ENCODE measurements around the gene PCSK2.
"Not testable (repeated sequence)": the region's sequence is repeated elsewhere in the genome, so short reads cannot be mapped to it uniquely, and the experiment has no call there.

Gene PCSK2

DNA sequence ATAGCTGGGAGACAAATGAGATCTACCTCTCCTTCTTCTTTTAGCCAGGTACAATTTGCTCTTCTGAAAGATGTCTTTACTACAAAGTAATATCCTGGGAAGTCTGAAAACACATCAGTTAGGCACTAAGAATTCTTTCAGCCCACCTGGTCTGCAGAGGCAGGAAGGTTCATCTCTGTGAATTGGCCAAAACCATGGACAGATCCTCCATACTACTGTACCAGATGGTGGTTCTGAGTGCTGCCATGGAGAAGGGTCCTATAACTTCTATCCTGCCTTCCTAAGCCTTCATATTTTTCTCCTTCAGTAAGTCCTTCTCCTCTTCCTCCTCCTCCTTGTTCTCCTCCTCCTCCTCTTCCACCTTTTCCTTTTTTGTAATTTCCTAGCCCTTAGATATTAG is 11.7 kb upstream of the PCSK2 start:
- TF ChIP-seq TAF1 (IDR thresholded peaks at IDR 0.05; ENCODE audit: borderline replicate concordance, low read depth, low read length), result no peak
- TF ChIP-seq POLR2A (IDR thresholded peaks at IDR 0.05; ENCODE audit: low read depth, low read length), result no peak
- DNase-seq (ENCODE audit: insufficient read length) (no peak), FAIRE-seq (no peak)

DNA sequence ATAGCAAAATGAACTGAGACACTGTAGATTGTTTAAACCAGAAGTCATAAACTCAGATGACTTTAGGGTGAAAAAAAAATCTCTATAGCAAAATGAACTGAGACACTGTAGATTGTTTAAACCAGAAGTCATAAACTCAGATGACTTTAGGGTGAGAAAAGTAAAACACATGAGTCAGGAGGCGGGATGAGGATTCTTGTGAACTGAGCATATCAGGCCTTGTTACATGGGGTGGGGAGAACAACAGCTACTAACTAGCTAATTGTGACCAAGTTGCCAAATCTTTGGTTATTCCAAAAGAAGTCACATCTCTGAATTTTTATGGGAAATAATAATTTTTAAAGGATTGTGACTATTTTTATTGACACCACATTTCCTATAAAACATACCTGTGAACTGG is 7.0 kb upstream of the PCSK2 start:
- DNase-seq (ENCODE audit: insufficient read length); FAIRE-seq: not testable (repeated sequence)

DNA sequence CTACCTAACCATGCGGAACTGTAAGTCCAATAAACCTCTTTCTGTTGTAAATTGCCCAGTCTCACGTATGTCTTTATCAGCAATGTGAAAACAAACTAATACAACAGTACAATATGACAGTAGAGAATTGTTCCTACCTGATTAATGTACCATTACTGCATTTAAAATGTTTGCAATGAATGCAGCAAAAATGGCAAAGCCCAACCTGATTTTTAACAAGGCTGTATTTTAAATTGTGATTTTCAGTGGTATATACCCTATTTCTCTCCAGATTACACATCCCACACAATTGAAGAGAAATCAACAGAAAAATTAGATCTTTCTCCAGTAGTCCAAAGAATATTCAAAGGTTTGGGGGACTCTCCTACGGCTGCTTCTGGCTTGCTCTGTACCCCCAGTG is 3.3 kb upstream of the PCSK2 start:
- FAIRE-seq (no peak), DNase-seq (ENCODE audit: insufficient read length) (no peak)
- TF ChIP-seq POLR2AphosphoS5 (IDR thresholded peaks at IDR 0.05; ENCODE audit: low read depth, low read length) (no peak), TAF1 (IDR thresholded peaks at IDR 0.05; ENCODE audit: borderline replicate concordance, low read depth, low read length) (no peak), POLR2A (IDR thresholded peaks at IDR 0.05; ENCODE audit: low read depth, low read length) (no peak)

DNA sequence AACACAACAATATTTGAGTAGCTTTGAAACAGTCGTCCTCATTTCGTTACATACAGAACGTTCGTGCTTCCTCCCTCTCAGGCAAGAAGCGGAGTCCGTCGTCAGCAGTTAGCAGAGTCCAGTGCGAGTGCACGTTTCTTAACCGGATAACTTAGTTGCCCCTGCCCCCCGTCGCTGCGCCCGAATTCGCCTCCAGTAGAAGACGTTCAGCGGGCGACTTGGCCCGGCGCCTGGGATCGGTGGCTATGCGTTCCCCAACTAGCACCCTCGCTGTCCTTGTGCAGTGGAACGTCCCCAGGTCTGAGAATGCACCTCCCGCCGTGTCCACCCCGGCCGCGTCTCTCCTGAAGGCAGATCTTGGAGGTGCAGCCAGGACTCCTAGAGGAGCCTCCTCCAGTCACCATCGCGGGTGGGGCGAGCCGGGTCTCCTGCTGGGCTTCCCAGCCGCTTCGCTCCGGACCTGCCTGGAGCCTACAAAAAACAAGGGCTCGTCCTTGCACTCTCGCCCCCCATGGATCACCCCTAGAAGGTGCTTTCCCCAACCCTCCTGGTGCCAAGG is 910 bp upstream of the PCSK2 start:
- TF ChIP-seq TAF1 (IDR thresholded peaks at IDR 0.05; ENCODE audit: borderline replicate concordance, low read depth, low read length), result no peak
- no peak for TF ChIP-seq POLR2AphosphoS5 (IDR thresholded peaks at IDR 0.05; ENCODE audit: low read depth, low read length)
- TF ChIP-seq POLR2A (IDR thresholded peaks at IDR 0.05; ENCODE audit: low read depth, low read length), result no peak
- FAIRE-seq (no peak), DNase-seq (ENCODE audit: insufficient read length) (no peak)

DNA sequence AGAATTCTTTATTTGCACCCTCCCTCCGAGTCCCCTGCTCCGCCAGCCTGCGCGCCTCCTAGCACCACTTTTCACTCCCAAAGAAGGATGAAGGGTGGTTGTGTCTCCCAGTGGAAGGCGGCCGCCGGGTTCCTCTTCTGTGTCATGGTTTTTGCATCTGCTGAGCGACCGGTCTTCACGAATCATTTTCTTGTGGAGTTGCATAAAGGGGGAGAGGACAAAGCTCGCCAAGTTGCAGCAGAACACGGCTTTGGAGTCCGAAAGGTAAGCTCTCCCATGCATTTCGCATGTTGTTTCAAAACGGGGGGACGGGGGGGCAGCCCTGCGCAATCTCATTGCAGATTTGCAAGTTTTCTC is 357 bp downstream of the PCSK2 start:
- TF ChIP-seq TAF1 (IDR thresholded peaks at IDR 0.05; ENCODE audit: borderline replicate concordance, low read depth, low read length) (no peak), POLR2A (IDR thresholded peaks at IDR 0.05; ENCODE audit: low read depth, low read length) (no peak), POLR2AphosphoS5 (IDR thresholded peaks at IDR 0.05; ENCODE audit: low read depth, low read length) (no peak)
- DNase-seq (ENCODE audit: insufficient read length), result no peak
- FAIRE-seq, result no peak

DNA sequence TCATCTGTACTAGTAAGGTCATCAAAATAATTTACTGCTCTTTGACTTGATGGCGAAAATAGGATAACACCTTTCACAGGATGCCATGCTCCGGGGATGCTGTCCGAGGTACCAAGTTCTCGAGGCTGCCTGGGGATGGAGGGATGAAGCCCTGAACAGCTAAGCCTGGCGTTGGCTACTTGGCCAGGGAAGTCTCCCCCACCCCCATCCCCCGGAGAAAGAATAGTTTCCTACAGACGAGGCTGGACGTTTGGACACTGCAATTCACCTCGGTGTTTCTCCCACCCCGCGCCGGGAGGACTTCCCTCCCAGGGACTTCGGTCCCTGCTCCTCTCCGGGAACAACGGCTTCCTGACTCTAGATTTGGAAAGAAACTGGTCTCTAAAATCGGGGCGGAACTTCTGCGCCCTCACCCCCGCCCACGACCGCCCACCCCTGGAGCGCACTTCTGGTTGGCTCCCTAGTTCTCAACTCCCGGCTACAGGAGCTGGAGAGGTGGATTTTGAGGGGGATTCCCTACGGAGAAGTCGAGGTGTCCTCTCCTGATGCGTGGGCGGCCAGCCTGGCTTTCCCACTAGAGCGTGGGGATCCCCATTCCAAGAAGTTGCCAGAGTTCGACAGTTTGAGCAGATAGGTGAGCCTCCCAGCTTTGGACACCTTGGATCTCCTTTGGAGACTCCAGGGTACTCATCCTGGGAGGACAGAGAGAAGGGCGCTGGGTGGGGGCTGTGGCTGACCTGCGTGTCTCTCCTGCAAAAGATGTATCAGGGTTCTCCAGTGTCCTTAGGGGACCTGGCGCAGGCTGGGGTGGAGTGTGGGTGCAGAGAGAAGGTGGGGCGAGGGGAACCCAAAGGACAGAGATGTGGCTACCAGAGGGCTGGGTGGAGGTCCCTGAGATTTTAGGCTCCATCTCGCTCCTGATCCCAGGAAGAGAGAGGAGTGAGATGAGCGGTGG is 1.1 kb downstream of the PCSK2 start:
- TF ChIP-seq POLR2A (IDR thresholded peaks at IDR 0.05; ENCODE audit: low read depth, low read length) (no peak), POLR2AphosphoS5 (IDR thresholded peaks at IDR 0.05; ENCODE audit: low read depth, low read length) (no peak), TAF1 (IDR thresholded peaks at IDR 0.05; ENCODE audit: borderline replicate concordance, low read depth, low read length) (no peak)
- FAIRE-seq (no peak), DNase-seq (ENCODE audit: insufficient read length) (no peak)

DNA sequence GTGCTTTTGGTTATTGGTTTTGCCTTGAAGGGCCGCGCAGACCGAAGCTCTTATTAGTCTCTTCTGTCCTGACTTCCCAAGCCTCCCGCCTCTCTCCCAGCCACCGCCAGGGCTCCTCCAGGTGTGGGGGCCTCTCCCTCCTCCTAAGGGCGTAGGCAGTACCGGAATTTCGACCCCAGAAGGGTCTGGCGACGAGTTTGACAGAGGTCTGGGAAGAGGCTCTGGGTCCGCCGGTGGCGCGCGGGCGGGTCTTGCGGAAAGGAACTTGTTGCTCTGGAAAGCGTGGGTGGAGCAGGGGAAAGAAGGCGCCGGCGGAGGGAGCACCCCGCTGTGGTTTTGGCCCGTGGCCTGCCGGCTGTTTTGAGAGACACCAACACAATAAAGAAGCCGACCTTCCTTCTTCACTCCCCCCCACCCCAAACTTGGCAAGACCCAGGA is 1.8 kb downstream of the PCSK2 start:
- no peak for DNase-seq (ENCODE audit: insufficient read length)
- TF ChIP-seq POLR2AphosphoS5 (IDR thresholded peaks at IDR 0.05; ENCODE audit: low read depth, low read length) (no peak), POLR2A (IDR thresholded peaks at IDR 0.05; ENCODE audit: low read depth, low read length) (no peak), TAF1 (IDR thresholded peaks at IDR 0.05; ENCODE audit: borderline replicate concordance, low read depth, low read length) (no peak)
- FAIRE-seq, result no peak

DNA sequence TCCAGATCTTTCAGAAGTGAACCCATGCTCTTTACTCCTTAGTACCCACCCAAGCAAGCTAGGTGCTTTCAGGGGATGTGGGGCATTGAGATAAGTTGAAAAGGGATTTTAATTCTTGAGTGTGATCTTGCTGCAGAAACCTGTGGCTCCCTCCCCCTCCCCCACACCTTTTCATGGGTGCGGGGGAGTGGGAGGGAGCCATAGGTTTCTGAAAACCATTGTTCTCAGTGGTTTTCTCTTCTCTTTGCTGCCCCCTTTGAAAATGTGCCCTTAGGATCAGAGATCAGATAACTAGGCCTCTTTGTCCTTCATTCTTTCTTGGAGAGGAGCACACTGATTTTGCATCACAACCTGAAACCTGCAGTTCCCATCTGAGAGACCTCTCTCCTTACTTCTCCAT is 2.4 kb downstream of the PCSK2 start:
- FAIRE-seq, result no peak
- no peak for DNase-seq (ENCODE audit: insufficient read length)
- TF ChIP-seq TAF1 (IDR thresholded peaks at IDR 0.05; ENCODE audit: borderline replicate concordance, low read depth, low read length), result no peak
- TF ChIP-seq POLR2A (IDR thresholded peaks at IDR 0.05; ENCODE audit: low read depth, low read length), result no peak
- TF ChIP-seq POLR2AphosphoS5 (IDR thresholded peaks at IDR 0.05; ENCODE audit: low read depth, low read length), result no peak

DNA sequence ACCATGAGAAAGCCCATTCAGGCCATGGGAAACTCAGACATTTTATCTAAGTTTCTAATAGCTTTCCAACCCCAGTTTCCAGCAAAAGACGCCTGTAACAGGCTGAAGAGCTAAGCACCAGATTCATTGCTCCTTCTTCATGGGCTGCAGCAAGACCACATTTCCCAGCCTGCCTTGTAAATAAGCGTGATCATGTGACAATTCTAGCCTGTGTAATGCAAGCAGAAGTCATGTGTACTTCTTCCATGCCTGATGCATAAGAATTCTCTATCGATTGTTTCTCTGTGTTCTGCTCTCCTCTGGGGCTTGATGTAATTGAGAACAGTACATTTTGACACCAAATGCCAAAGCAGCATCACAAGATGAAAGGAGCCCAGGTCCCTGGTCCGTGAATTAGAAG is 6.8 kb downstream of the PCSK2 start:
- FAIRE-seq (no peak), DNase-seq (ENCODE audit: insufficient read length) (no peak)
- TF ChIP-seq POLR2A (IDR thresholded peaks at IDR 0.05; ENCODE audit: low read depth, low read length) (no peak), TAF1 (IDR thresholded peaks at IDR 0.05; ENCODE audit: borderline replicate concordance, low read depth, low read length) (no peak), POLR2AphosphoS5 (IDR thresholded peaks at IDR 0.05; ENCODE audit: low read depth, low read length) (no peak)

DNA sequence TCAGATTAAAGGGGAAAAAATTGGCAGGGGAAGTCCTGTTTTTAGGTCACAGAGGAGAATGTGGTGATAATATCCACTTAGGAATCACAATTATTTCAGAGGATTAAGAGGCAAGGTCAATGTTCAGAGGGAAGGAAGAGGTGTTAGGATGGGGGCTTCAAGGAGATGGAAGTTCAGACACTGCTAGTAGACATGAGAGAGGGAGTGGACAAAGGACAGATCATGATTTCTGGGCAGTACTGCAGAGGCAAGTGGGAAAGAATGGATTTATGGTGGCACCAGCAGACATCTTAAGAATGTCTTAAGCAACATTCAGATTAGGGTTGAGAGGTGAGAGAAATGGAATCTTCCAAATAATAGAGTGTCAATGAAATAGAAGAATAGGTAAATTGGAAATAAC is 9.9 kb downstream of the PCSK2 start:
- DNase-seq (ENCODE audit: insufficient read length) (no peak), FAIRE-seq (no peak)
- TF ChIP-seq POLR2A (IDR thresholded peaks at IDR 0.05; ENCODE audit: low read depth, low read length), result no peak
- no peak for TF ChIP-seq TAF1 (IDR thresholded peaks at IDR 0.05; ENCODE audit: borderline replicate concordance, low read depth, low read length)
- TF ChIP-seq POLR2AphosphoS5 (IDR thresholded peaks at IDR 0.05; ENCODE audit: low read depth, low read length), result no peak

DNA sequence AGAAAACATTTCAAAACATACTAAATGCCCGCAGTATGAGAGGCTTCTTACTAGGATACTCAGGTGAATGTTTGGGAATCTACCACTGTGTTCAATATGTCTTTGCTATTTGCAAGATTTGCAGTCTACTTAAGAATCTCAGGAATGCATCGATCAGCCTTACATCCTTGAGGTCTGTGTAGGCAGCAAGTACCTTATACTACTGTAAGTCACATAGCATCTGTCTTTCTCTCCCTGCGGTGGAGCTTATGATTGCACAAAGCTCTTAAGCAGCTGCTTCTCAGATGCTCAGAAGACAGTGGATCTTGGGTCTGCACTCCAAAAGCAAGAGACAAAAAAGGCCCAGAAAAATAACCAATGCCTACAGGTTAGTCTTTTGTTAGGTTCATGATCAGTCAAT is 21.4 kb downstream of the PCSK2 start:
- FAIRE-seq (no peak), DNase-seq (ENCODE audit: insufficient read length) (no peak)
- TF ChIP-seq TAF1 (IDR thresholded peaks at IDR 0.05; ENCODE audit: borderline replicate concordance, low read depth, low read length) (no peak), POLR2A (IDR thresholded peaks at IDR 0.05; ENCODE audit: low read depth, low read length) (no peak), POLR2AphosphoS5 (IDR thresholded peaks at IDR 0.05; ENCODE audit: low read depth, low read length) (no peak)

DNA sequence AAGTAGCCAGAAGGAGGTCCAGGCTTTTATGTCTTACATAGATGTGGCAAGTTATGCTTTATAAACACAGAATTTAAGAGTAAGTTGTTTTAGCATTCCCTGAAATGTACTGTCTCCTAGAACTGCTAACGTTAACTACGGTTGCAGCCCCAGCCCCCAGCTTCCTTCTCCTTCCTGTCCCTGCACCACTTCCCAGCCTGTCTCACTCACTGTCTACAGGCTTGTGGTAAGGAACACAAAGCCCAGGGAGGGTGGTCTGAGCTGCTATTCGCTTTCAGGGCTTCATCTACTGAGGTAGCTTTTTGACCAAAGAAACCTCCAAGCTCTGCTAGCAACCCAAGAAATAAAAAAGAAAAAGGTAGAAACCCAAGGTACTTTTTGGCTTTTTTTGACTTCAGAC is 35.9 kb downstream of the PCSK2 start:
- FAIRE-seq (no peak), DNase-seq (ENCODE audit: insufficient read length) (no peak)
- TF ChIP-seq POLR2A (IDR thresholded peaks at IDR 0.05; ENCODE audit: low read depth, low read length) (no peak), POLR2AphosphoS5 (IDR thresholded peaks at IDR 0.05; ENCODE audit: low read depth, low read length) (no peak), TAF1 (IDR thresholded peaks at IDR 0.05; ENCODE audit: borderline replicate concordance, low read depth, low read length) (no peak)
